Sigmoid colon (tissue), 7 donors: ENCODE measurements around the gene LRRC38. TPM values are rescaled to one million over a fixed set of nuclear protein-coding genes. Genes with fewer than 3 reads are reported as not detected.

ENCODE experiments used
- DNase-seq: peaks from one replicate; pipeline ENCODE4 v3.0.0-alpha.2; 2019
- H3K27ac ChIP-seq, 4 donors: fragments of 200-600 bp; sonication (generic); one replicate each; pipeline ENCODE4 v1.5.1; 2016 to 2019; ENCODE audit warnings: mild to moderate bottlenecking in 1 of 4
- H3K27me3 ChIP-seq, 3 donors: fragments of 200-600 bp; sonication (generic); one replicate each; pipeline ENCODE4 v1.5.1; 2019; ENCODE audit warnings: mild to moderate bottlenecking in 1 of 3
- H3K36me3 ChIP-seq, 4 donors: fragments of 200-600 bp; sonication (generic); one replicate each; pipeline ENCODE4 v1.5.1; 2016 to 2019
- H3K4me1 ChIP-seq, 4 donors: fragments of 200-600 bp; sonication (generic); one replicate each; pipeline ENCODE4 v1.5.1; 2017 to 2019
- H3K4me3 ChIP-seq, 4 donors: fragments of 200-600 bp; sonication (generic); one replicate each; pipeline ENCODE4 v1.5.1; 2017 to 2019; ENCODE audit warnings: mild to moderate bottlenecking in 2 of 4, moderate library complexity in 1 of 4
- H3K9me3 ChIP-seq, 4 donors: fragments of 200-600 bp in 3 of 4; sonication (generic) in 3 of 4; one replicate each; pipeline versions ENCODE4 v1.5.1 to v1.6.1; 2013 to 2019
- CTCF ChIP-seq, 4 experiments: fragments of 450-650 bp in 3 of 4; fragments of 200-600 bp in 1 of 4; IDR thresholded peaks; one replicate each; pipeline ENCODE4 v1.5.1; 2016 to 2019; ENCODE audit warnings: antibody characterized with exemption in 4 of 4, mild to moderate bottlenecking in 3 of 4, moderate library complexity in 2 of 4
- EP300 ChIP-seq, 4 donors: sonication (generic); formaldehyde crosslinking; IDR thresholded peaks; one replicate each; pipeline ENCODE4 v1.6.1; 2017; ENCODE audit warnings: antibody characterized with exemption in 4 of 4
- POLR2A ChIP-seq, 2 donors: fragments of 450-650 bp; IDR thresholded peaks; one replicate each; pipeline ENCODE4 v1.6.1; 2016; ENCODE audit warnings: antibody characterized with exemption in 2 of 2, mild to moderate bottlenecking in 2 of 2, moderate library complexity in 2 of 2
- POLR2AphosphoS5 ChIP-seq, 4 donors: sonication (generic); formaldehyde crosslinking; IDR thresholded peaks; one replicate each; pipeline ENCODE4 v1.6.1; 2017; ENCODE audit warnings: antibody characterized with exemption in 4 of 4
- WGBS, 2 donors: extraction: QIAGEN DNeasy Blood & Tissue Kit; methylation state at CpG; one replicate each; pipeline ENCODE4 v1.1.7; 2013; 5-methylcytosine and 5-hydroxymethylcytosine counted together
- intact Hi-C: fragments of 100-400 bp; cut with DNase I; formaldehyde crosslinking; loops from one replicate; pipeline ENCODE4 v1.15.1; 2023
- polyA plus RNA-seq, 3 donors: library from polyadenylated mRNA; stranded (reverse); fragments of 200-250 nt; gene quantifications; one replicate each; pipeline ENCODE4 v1.2.3, GENCODE V29; 2013
- total RNA-seq, 4 donors: library from RNA; depleted of rRNA; stranded (reverse); fragments of >200 nt; gene quantifications; one replicate each; pipeline ENCODE4 v1.1.0, GENCODE V29; 2016
- donor health status: healthy with polysubstance abuse.
- donor health status: Bipolar disorder and iron deficiency.
- donor health status: healthy.

LRRC38 gene
- total and polyA plus RNA-seq, 7 donors: not detected

GRCh38 chr1:13478692-13479091, 35.1 kb downstream of the LRRC38 start:
- no peaks in the 10 kb centered on the region for H3K27me3 ChIP-seq
- H3K36me3 ChIP-seq: no peaks in the 10 kb centered on the region
- H3K4me1 ChIP-seq: no peaks in the 10 kb centered on the region
- 78 to 81% methylated on average over 2 of the region's 2 CpGs for WGBS, 2 donors
- H3K9me3 ChIP-seq: peaks cover 0 to 5% (median 0%) of the 10 kb centered on the region in 4 donors
- intact Hi-C loops: no loop called here
- no peak for DNase-seq
- no peak overlapping the region for H3K4me3 ChIP-seq
- H3K27ac ChIP-seq: no peak overlapping the region
- TF ChIP-seq EP300 (IDR thresholded peaks at IDR 0.05) (no peak), POLR2A (IDR thresholded peaks at IDR 0.05) (no peak), CTCF (IDR thresholded peaks at IDR 0.05) (no peak), POLR2AphosphoS5 (IDR thresholded peaks at IDR 0.05) (no peak)

- no peak for DNase-seq
- Histone ChIP-seq H3K27me3 (no peaks in the 10 kb centered on the region), H3K36me3 (no peaks in the 10 kb centered on the region), H3K4me3 (no peak overlapping the region), H3K27ac (no peak overlapping the region), H3K9me3 (no peaks in the 10 kb centered on the region), H3K4me1 (no peaks in the 10 kb centered on the region)
- WGBS, 2 donors: 7 to 30% methylated on average over 5 of the region's 5 CpGs
- intact Hi-C loops: no loop called here
- TF ChIP-seq POLR2A (IDR thresholded peaks at IDR 0.05): no peak
- no peak for TF ChIP-seq CTCF (IDR thresholded peaks at IDR 0.05)
- TF ChIP-seq EP300 (IDR thresholded peaks at IDR 0.05): no peak
- no peak for TF ChIP-seq POLR2AphosphoS5 (IDR thresholded peaks at IDR 0.05)
Measured at GRCh38 chr1:13469343-13469742, 44.5 kb downstream of the LRRC38 start.

GRCh38 chr1:13465515-13465914, 48.3 kb downstream of the LRRC38 start:
- intact Hi-C loops: no loop called here
- H3K9me3 ChIP-seq: no peaks in the 10 kb centered on the region
- TF ChIP-seq POLR2AphosphoS5 (IDR thresholded peaks at IDR 0.05): no peak
- TF ChIP-seq POLR2A (IDR thresholded peaks at IDR 0.05): no peak
- no peak for TF ChIP-seq EP300 (IDR thresholded peaks at IDR 0.05)
- TF ChIP-seq CTCF (IDR thresholded peaks at IDR 0.05): no peak

GRCh38 chr1:13462682-13463081, 51.1 kb downstream of the LRRC38 start:
- intact Hi-C loops: no loop called here
- Histone ChIP-seq H3K4me1 (no peaks in the 10 kb centered on the region), H3K27me3 (peaks cover 0 to 7% (median 0%) of the 10 kb centered on the region in 3 donors), H3K27ac (no peak overlapping the region), H3K36me3 (no peaks in the 10 kb centered on the region), H3K9me3 (no peaks in the 10 kb centered on the region), H3K4me3 (no peak overlapping the region)
- WGBS, 2 donors: 67 to 68% methylated on average over 7 of the region's 7 CpGs
- TF ChIP-seq CTCF (IDR thresholded peaks at IDR 0.05) (no peak), POLR2A (IDR thresholded peaks at IDR 0.05) (no peak), POLR2AphosphoS5 (IDR thresholded peaks at IDR 0.05) (no peak), EP300 (IDR thresholded peaks at IDR 0.05) (no peak)
- DNase-seq: no peak

More at GRCh38 chr1:13465515-13465914, 48.3 kb downstream of the LRRC38 start:
- Histone ChIP-seq H3K36me3 (no peaks in the 10 kb centered on the region), H3K4me3 (no peak overlapping the region), H3K4me1 (no peaks in the 10 kb centered on the region), H3K27ac (no peak overlapping the region), H3K27me3 (peaks cover 0 to 7% (median 0%) of the 10 kb centered on the region in 3 donors)
- DNase-seq: no peak
- 30 to 71% methylated on average over 1 of the region's 1 CpG for WGBS, 2 donors

- no peak overlapping the region for H3K27ac ChIP-seq
- H3K4me1 ChIP-seq: no peaks in the 10 kb centered on the region
- no peaks in the 10 kb centered on the region for H3K36me3 ChIP-seq
- intact Hi-C loops: no loop called here
- WGBS, 2 donors: 55 to 86% methylated on average over 2 of the region's 2 CpGs
- no peak overlapping the region for H3K4me3 ChIP-seq
- DNase-seq: no peak
- H3K27me3 ChIP-seq: peaks cover 0 to 7% (median 0%) of the 10 kb centered on the region in 3 donors
- no peaks in the 10 kb centered on the region for H3K9me3 ChIP-seq
- TF ChIP-seq POLR2A (IDR thresholded peaks at IDR 0.05): no peak
- no peak for TF ChIP-seq POLR2AphosphoS5 (IDR thresholded peaks at IDR 0.05)
- no peak for TF ChIP-seq EP300 (IDR thresholded peaks at IDR 0.05)
- no peak for TF ChIP-seq CTCF (IDR thresholded peaks at IDR 0.05)
Measured at GRCh38 chr1:13461977-13462376, 51.8 kb downstream of the LRRC38 start.
